GM12891 (cell line): ENCODE measurements around the gene ZNF846.
A peak's percentile ranks its signal among the peaks of the same experiment; 100 is the strongest.

Experiments used
- POLR2A ChIP-seq: IDR thresholded peaks from 2 replicates; pipeline ENCODE4 v1.6.1; 2011; ENCODE audit warnings: low read depth, low read length, control low read depth
- POLR2AphosphoS5 ChIP-seq: IDR thresholded peaks from 2 replicates; pipeline ENCODE4 v1.6.1; 2011; ENCODE audit warnings: low read depth, low read length, control low read depth
- TAF1 ChIP-seq: IDR thresholded peaks from 2 replicates; pipeline ENCODE4 v1.6.1; 2011; ENCODE audit warnings: low read depth, low read length, control low read depth

DNA sequence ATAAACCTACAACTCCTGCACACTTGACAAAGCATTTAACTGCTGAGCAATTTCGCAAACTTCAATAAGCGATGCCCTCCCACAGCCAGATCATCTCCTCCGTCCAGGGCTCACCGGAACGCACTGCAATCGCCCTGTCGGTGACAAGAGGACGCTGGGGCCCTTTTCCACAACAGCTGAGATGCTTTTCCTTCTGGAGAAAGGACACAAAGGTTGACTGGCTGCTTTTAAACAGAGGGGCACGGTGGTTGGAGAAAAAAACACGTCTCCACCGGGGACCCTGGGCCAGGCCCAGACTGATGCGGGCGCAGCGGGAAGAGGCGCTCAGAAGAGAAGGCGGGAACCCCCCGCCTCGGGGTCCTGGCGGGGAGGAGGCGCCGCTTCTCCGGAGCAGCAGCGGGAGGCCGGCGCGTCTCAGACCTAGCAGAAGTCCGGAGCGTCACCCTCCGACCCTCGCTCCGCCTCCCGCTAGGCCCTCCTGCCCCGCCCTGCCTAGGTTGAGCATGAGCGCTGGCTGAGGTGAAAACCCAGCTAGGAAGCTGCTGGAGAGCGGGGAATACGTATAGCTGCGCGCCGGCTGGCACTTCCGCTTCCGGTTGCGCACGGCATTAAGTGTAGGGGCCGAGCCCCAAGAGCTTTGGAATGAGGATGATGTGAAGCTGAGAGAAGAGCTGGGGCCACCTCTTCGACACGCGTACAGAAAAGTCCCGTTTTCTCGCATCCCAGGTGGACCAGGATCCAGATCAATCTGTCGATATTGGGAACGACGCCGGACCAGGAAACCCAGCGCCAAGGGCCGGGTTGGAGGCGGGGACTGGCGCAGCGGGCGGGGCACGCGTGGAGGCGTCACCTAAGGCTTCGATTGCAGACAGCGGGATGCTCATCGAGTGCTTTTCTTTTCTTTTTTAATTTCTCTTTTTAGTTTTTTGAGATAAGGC, at the start of gene ZNF846:
- TF ChIP-seq POLR2A, result peak; percentile 80
- TF ChIP-seq POLR2AphosphoS5, result peak; percentile 84
- TF ChIP-seq TAF1, result peak; percentile 74
